Tibial nerve (tissue), 3 donors: ENCODE data around the gene EME2.

Source experiments
- CTCF ChIP-seq, 5 experiments: fragments of 200-600 bp in 3 of 5; fragments of 450-650 bp in 2 of 5; sonication (generic) in 3 of 5; IDR thresholded peaks; one replicate each; pipeline ENCODE4 v1.5.1; 2016 to 2019; ENCODE audit warnings: antibody characterized with exemption in 5 of 5, mild to moderate bottlenecking in 3 of 5, moderate library complexity in 2 of 5
- POLR2A ChIP-seq, 2 donors: fragments of 450-650 bp; IDR thresholded peaks; one replicate each; pipeline ENCODE4 v1.6.1; 2017; ENCODE audit warnings: antibody characterized with exemption in 2 of 2, mild to moderate bottlenecking in 2 of 2, moderate library complexity in 2 of 2

GRCh38 chr16:1793578-1794220, 21.1 kb downstream of the EME2 start, which contains the start of gene IGFALS:
- no peak for TF ChIP-seq POLR2A (IDR thresholded peaks at IDR 0.05)
- no peak for TF ChIP-seq CTCF (IDR thresholded peaks at IDR 0.05)
